ENCODE results near the gene LIPT2. TPM values are rescaled to one million over a fixed set of nuclear protein-coding genes. Genes with fewer than 3 reads are reported as not detected.

Gene LIPT2
- total RNA-seq, 1 experiment from 2014 or later = 8.6 TPM

DNA sequence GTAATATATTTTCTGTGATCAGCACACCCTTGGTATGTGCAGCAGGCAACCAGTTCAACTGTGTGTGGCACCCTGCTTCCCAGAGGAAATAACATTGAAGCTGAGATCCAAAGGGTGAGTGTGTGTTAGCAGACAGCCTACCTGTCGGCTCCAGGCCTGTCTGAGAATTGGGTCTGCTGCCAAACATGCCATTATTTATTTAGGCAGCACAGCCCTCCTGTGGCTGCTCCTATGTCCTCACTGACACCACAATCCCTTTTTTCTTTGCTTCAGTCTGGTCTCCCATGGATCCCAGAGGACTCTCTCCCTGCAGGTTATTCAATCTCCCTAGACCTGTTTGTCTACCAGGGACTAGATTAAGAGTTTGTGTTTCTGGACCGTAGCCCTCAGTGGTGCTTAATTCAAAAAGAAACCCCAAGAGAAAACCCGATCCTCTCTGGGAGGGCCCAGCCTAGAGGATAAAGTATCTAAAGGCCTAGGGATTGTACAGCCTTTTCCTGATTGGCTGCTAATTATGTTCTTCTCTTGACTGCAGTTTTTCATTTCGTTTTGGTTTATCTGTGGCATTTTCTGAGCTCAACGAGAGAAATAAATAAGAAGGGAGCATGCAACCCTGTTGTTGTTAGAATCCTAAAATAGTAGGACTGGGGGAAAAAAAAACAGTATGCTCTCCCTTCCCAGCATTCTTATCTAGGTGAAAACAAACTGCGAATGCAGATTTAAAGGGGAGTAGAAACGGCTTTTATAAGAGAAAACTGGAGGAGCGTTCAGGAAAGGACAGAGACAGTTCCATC is 50.3 kb downstream of the LIPT2 start:
- H3K27me3 ChIP-seq (replicated peaks; ENCODE audit: insufficient read depth, low read depth, low read length, poor library complexity) = no peaks in the 10 kb centered on the region
- no peaks in the 10 kb centered on the region for H3K9me3 ChIP-seq (ENCODE audit: low read depth, low read length, poor library complexity, severe bottlenecking)
- TF ChIP-seq, protein P1, sequence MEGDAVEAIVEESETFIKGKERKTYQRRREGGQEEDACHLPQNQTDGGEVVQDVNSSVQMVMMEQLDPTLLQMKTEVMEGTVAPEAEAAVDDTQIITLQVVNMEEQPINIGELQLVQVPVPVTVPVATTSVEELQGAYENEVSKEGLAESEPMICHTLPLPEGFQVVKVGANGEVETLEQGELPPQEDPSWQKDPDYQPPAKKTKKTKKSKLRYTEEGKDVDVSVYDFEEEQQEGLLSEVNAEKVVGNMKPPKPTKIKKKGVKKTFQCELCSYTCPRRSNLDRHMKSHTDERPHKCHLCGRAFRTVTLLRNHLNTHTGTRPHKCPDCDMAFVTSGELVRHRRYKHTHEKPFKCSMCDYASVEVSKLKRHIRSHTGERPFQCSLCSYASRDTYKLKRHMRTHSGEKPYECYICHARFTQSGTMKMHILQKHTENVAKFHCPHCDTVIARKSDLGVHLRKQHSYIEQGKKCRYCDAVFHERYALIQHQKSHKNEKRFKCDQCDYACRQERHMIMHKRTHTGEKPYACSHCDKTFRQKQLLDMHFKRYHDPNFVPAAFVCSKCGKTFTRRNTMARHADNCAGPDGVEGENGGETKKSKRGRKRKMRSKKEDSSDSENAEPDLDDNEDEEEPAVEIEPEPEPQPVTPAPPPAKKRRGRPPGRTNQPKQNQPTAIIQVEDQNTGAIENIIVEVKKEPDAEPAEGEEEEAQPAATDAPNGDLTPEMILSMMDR (conservative IDR thresholded peaks at IDR 0.05; ENCODE audit: low read depth, low read length) = peak; percentile 44
- no peak for TF ChIP-seq EZH2 (IDR thresholded peaks at IDR 0.05; ENCODE audit: borderline replicate concordance, low read depth, low read length, poor library complexity, severe bottlenecking)
- peaks cover 25% of the 10 kb centered on the region for H3K4me1 ChIP-seq (ENCODE audit: insufficient read depth, low read length, poor library complexity, severe bottlenecking)
- no peak overlapping the region for H3K27ac ChIP-seq (ENCODE audit: low read depth, low read length, poor library complexity, severe bottlenecking)
- ChIA-PET POLR2A (ENCODE audit: low non-redundant PET) (interaction anchor here (0.7 kb wide), 1 partner anchor 480 kb away, joined by 3 read pairs; no protein-coding TSS in a partner anchor), CTCF (interaction anchor here (0.5 kb wide), 2 partner anchors 91 to 367 kb away, joined by 3 to 5 read pairs; no protein-coding TSS in a partner anchor)
- intact Hi-C loops (cut with micrococcal nuclease; ENCODE audit: unreplicated experiment) = loop anchor here (5.0 kb wide), 1 partner anchor 121 kb away; no protein-coding TSS in a partner anchor
- DNase-seq (ENCODE audit: low spot score) = peak; percentile 61
- H3K36me3 ChIP-seq (ENCODE audit: insufficient read depth, low read length, poor library complexity, severe bottlenecking) = no peaks in the 10 kb centered on the region
- BruUV-seq (replicated peaks) = no TSS peak
- H3K4me3 ChIP-seq (ENCODE audit: low read depth, low read length, poor library complexity, severe bottlenecking) = no peak overlapping the region

DNA sequence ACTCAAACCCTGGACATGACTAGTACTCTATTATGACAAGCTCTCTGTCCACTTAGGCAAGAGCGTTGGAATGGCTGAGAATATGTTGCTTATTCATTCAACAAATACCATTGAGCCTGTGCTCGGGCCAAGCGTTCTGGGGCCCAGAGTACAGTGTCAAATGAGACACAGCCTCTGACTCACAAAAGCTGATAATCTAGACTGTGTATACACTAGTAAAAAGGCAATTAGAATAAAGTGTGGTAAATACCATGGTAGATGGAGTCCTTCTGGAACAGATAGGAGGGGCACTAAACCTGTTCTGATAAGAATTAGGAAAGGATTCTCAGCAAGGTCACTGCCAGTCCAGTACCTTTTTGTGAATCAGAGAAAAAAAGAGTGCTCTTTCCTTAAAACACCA is 50.9 kb downstream of the LIPT2 start:
- Histone ChIP-seq H3K27me3 (replicated peaks; ENCODE audit: insufficient read depth, low read depth, low read length, poor library complexity) (no peaks in the 10 kb centered on the region), H3K27ac (ENCODE audit: low read depth, low read length, poor library complexity, severe bottlenecking) (no peak overlapping the region), H3K4me3 (ENCODE audit: low read depth, low read length, poor library complexity, severe bottlenecking) (no peak overlapping the region), H3K36me3 (ENCODE audit: insufficient read depth, low read length, poor library complexity, severe bottlenecking) (no peaks in the 10 kb centered on the region), H3K9me3 (ENCODE audit: low read depth, low read length, poor library complexity, severe bottlenecking) (no peaks in the 10 kb centered on the region), H3K4me1 (ENCODE audit: insufficient read depth, low read length, poor library complexity, severe bottlenecking) (peaks cover 25% of the 10 kb centered on the region)
- no peak for DNase-seq (ENCODE audit: low spot score)
- POLR2A ChIA-PET (ENCODE audit: low non-redundant PET) = no interaction called here
- intact Hi-C loops (cut with micrococcal nuclease; ENCODE audit: unreplicated experiment) = loop anchor here (5.0 kb wide), 1 partner anchor 120 kb away; no protein-coding TSS in a partner anchor
- BruUV-seq (replicated peaks) = no TSS peak
- CTCF ChIA-PET = no interaction called here
- no peak for TF ChIP-seq EZH2 (IDR thresholded peaks at IDR 0.05; ENCODE audit: borderline replicate concordance, low read depth, low read length, poor library complexity, severe bottlenecking)
- TF ChIP-seq, protein P1 (conservative IDR thresholded peaks at IDR 0.05; ENCODE audit: low read depth, low read length) = no peak

Other genes with a start within 250 kb of the LIPT2 start
- 0.52 and 2.0 TPM in 2 replicates for gene P4HA3, start 182.1 kb downstream of the LIPT2 start, total RNA-seq (2021)
- 16.1 and 18.2 TPM in 2 replicates for gene PGM2L1, start 95.3 kb downstream of the LIPT2 start, total RNA-seq (2021)
- gene KCNE3, start 26.2 kb downstream of the LIPT2 start, total RNA-seq (2021) = 106 and 107 TPM in 2 replicates
- 68.3 and 76.5 TPM in 2 replicates for gene POLD3, start 98.9 kb upstream of the LIPT2 start, total RNA-seq (2021)
- 7.7 and 11.6 TPM in 2 replicates for gene CHRDL2, start 237.7 kb upstream of the LIPT2 start, total RNA-seq (2021)